Middle frontal gyrus (tissue), 1 donor: ENCODE measurements around the gene ESYT2.

Source experiments
- DNase-seq: peaks from one replicate; pipeline ENCODE4 v3.0.0-alpha.2; 2015; ENCODE audit warnings: low spot score; ENCODE audit errors: extremely low spot score

Gene ESYT2

GRCh38 chr7:158771213-158771834 lies 58.0 kb downstream of the ESYT2 start:
- no peak for DNase-seq

GRCh38 chr7:158767707-158768106 lies 61.6 kb downstream of the ESYT2 start:
- no peak for DNase-seq

DNA sequence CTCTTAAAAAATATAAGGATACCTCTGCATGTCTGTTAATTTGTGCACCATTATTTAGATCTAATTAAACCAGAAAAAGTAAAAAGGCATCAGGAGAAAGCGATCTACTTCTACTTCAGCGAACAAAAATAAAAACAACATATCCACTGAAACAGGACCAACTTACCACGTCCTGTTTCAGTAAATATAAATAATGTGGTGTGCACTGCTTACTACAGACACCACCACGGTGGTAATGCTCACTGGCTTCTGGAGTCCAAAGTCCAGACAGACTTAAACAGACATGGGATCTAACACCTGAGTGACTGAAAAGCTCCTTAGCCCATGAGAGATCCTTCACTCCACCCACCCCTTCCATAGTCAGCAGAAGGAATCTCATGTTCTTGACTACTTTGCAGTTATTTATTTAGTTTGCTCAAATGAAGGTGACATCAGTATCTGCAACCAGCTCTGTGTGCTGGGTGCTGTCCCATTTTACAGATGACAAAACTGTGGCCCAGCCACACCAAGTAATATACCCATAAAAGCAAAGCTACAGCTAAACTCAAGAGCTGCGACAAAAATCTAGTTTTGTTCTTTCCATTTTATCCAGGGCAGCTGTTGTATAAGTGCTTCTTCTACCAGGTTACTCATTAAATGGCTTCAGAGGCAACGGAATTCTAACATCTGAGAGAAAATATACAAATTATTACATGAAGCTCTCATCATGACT lies 62.6 kb downstream of the ESYT2 start:
- DNase-seq, result no peak

GRCh38 chr7:158765020-158765419 lies 64.3 kb downstream of the ESYT2 start:
- DNase-seq, result no peak

- DNase-seq, result no peak
These were observed 65.8 kb downstream of the ESYT2 start for GRCh38 chr7:158763454-158764033.

GRCh38 chr7:158761945-158762344 lies 67.4 kb downstream of the ESYT2 start:
- no peak for DNase-seq

GRCh38 chr7:158760936-158761335 lies 68.4 kb downstream of the ESYT2 start:
- DNase-seq, result no peak

DNA sequence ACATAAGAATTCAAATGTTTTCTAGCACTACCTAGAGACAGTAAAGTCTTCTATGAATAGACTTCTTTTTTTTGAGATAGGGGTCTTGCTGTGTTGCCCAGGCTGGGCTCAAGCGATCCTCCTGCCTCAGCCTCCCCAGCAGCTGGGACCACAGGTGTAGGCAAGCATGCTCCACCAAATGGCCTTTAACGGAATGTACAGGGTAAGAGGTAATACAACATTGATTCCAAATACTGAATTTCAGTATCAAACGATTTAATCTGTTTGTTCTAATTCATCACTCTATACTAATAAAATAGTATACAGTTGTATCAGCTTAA lies 68.9 kb downstream of the ESYT2 start:
- DNase-seq, result no peak

DNA sequence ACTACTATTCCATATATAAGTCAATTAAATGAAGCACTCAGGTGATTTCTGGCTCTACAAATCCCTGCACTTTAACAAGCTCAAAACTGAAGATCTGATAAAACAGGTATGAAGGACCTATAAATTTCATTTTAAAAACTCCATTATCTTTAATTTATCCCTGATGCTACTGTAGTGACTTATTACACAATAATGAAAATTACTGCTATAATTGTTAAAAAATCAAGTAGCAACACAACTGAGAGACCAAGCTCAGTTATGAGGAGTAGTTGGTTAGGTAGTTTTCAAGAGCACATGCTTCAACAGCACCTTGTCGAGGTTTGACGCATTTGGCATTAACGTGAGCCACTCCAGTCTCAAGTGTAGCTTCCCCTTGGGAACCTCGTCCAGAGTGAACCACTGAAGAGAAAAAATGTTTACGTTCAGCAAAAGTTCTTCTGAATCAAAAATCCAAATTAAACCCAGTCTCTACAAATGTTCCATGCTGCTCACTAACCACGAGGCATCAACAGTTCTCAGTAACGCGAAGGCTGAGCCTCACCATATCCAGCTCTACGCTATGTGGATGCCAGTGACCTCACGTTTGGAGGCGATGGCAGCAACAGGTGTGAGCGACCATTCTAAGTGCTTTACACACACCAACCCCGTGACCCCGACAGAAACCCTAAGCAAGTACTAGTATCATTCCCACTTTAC lies 69.4 kb downstream of the ESYT2 start:
- DNase-seq, result no peak

DNA sequence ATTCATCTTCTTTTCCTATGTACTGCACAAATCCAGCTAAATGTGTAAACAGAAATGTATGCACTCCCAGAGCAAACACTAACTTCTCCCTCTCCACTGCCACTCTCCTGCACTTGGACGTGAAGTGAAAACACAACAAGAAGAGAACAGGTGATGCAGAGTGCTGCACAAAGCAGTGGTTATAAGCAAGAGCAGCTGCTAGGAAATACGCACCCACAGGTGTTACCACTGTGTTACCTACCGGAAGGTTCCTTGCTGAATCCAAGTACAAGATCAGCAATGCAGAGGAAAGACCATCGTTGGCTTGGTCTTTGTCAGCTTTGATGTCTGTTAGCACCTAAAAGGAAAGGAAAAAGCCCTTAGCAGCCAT lies 70.1 kb downstream of the ESYT2 start:
- DNase-seq, result no peak

- no peak for DNase-seq
These were observed 70.6 kb downstream of the ESYT2 start for GRCh38 chr7:158758586-158759244.

GRCh38 chr7:158757404-158757989 lies 71.8 kb downstream of the ESYT2 start:
- no peak for DNase-seq

- DNase-seq, result no peak
These were observed 74.4 kb downstream of the ESYT2 start for GRCh38 chr7:158754746-158755444.

- no peak for DNase-seq
These were observed 75.4 kb downstream of the ESYT2 start for GRCh38 chr7:158753900-158754299.

GRCh38 chr7:158751751-158752150 lies 77.6 kb downstream of the ESYT2 start:
- no peak for DNase-seq

DNA sequence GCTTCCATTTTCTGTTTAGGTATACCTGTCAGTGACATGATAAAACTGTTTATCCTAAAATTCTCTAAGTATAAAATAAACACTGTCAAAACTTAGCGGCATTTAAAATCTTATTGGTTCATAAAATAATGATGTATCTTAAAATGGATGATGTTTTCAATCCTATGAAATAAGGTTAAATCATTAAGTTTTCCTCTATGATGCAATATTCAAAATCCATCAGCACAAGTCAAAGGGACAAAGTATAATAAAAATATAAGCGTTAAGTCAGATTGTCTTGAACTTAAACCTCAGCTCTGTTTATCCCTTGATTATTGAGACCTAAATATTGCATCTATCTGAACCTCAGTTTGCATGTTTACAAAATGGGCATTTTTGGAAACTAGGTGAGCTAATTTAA lies 78.1 kb downstream of the ESYT2 start:
- DNase-seq, result no peak

DNA sequence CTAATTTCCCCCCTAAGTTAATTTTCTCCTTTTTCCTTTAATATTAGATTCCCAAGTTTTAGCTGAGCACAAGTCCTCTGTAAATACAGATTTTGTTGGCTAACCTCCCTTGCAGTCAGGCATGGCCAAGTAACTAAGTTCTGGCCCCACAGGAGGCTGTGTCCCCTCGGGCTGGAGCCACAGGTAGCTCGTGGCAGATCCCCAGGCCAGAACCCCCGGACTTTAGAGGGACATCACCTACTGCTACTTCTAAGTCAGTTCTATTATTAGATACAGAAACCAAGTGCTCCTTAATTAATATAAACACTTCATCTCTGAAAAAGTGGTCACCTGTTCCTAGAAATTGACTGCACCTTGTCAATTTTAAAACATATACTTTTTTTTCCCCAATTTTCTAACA lies 78.6 kb downstream of the ESYT2 start:
- DNase-seq, result no peak

DNA sequence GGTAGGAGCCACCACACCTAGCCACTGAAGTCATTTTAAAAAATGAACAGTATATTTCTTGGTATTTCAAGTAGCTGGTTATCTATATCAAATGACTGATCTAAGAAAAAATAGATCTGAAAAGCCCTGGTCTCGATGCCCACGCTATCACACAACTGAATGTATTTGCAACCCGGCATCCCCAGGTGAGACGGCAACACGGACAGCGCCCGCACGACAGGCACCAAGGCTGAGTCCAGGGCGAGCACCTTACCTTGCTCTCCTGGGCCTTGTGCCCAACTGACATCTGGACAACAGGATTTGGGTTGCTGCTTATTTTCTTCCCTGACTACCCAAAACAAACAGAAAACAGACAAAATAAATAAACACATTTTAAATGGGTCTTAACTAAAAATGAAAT lies 79.9 kb downstream of the ESYT2 start:
- no peak for DNase-seq

DNA sequence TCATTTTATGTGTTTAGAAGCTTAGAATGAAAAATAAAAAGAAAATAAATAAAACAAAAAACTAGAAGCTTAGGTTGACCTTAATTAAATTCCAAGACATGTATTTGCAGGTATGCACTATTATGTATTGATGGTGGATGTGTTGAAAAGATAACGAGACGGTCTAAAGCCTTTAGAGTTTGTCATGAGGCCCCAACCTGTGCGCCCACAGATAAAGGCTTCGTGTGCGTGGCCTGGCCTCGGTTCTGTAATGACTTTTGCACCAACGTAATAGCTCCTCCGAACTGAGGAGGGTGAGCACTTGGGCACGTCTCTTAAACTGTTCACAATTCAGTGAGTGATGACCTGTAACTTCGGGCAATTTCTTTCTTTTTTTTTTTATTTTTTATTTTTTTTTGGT lies 81.0 kb downstream of the ESYT2 start:
- DNase-seq, result no peak

- DNase-seq, result no peak
These were observed 81.9 kb downstream of the ESYT2 start for GRCh38 chr7:158747408-158747807.

- DNase-seq, result no peak
These were observed 82.4 kb downstream of the ESYT2 start for GRCh38 chr7:158746957-158747356.
